Stimulated activated CD8-positive, alpha-beta memory T cell treated with anti-CD3 and anti-CD28 coated beads, Interleukin-2, amount 100 ng/mL, for 1 hour (primary cell): ENCODE measurements around the gene ATP2B2.

Experiments used
- DNase-seq, 2 donors: peaks; one replicate each; pipeline ENCODE4 v3.0.0-alpha.2; 2020; ENCODE audit warnings: low read depth in 2 of 2

The ATP2B2 gene

GRCh38 chr3:10529809-10530208 is 24.4 kb upstream of the ATP2B2 start:
- no peak for DNase-seq

GRCh38 chr3:10528046-10528445 is 22.7 kb upstream of the ATP2B2 start:
- DNase-seq = no peak

GRCh38 chr3:10527295-10528001 is 22.1 kb upstream of the ATP2B2 start:
- no peak for DNase-seq

GRCh38 chr3:10526366-10526765 is 21.0 kb upstream of the ATP2B2 start:
- DNase-seq = no peak

GRCh38 chr3:10524799-10525301 is 19.5 kb upstream of the ATP2B2 start:
- DNase-seq = no peak

- no peak for DNase-seq
These were observed 18.9 kb upstream of the ATP2B2 start for GRCh38 chr3:10524270-10524669.

GRCh38 chr3:10523561-10523960 is 18.2 kb upstream of the ATP2B2 start:
- no peak for DNase-seq

- DNase-seq = no peak
These were observed 17.4 kb upstream of the ATP2B2 start for GRCh38 chr3:10522646-10523303.

- no peak for DNase-seq
These were observed 16.5 kb upstream of the ATP2B2 start for GRCh38 chr3:10521772-10522441.

- DNase-seq = no peak
These were observed 14.7 kb upstream of the ATP2B2 start for GRCh38 chr3:10520072-10520471.

- no peak for DNase-seq
These were observed 13.8 kb upstream of the ATP2B2 start for GRCh38 chr3:10519236-10519635.

GRCh38 chr3:10518506-10519150 is 13.2 kb upstream of the ATP2B2 start:
- DNase-seq = no peak

- no peak for DNase-seq
These were observed 12.2 kb upstream of the ATP2B2 start for GRCh38 chr3:10517627-10518026.

- DNase-seq = no peak
These were observed 11.4 kb upstream of the ATP2B2 start for GRCh38 chr3:10516544-10517452.

GRCh38 chr3:10515884-10516495 is 10.6 kb upstream of the ATP2B2 start:
- no peak for DNase-seq

GRCh38 chr3:10515396-10515795 is 10.0 kb upstream of the ATP2B2 start:
- DNase-seq = no peak

GRCh38 chr3:10514407-10515069 is 9.2 kb upstream of the ATP2B2 start:
- no peak for DNase-seq

GRCh38 chr3:10513306-10513705 is 7.9 kb upstream of the ATP2B2 start:
- no peak for DNase-seq

GRCh38 chr3:10512687-10513086 is 7.3 kb upstream of the ATP2B2 start:
- no peak for DNase-seq

- DNase-seq = no peak
These were observed 6.6 kb upstream of the ATP2B2 start for GRCh38 chr3:10511809-10512494.
